Left lung (tissue), 10 donors: ENCODE measurements around the gene ANKRD60. TPM values are rescaled to one million over a fixed set of nuclear protein-coding genes. Genes with fewer than 3 reads are reported as not detected.
A peak's percentile ranks its signal among the peaks of the same experiment; 100 is the strongest.

Source experiments
- ATAC-seq: fragments of 200-7000 bp; cut with Tn5 transposase; one replicate; pipeline ENCODE4 v1.9.1; 2020; ENCODE audit warnings: moderate library complexity
- DNase-seq, 4 donors: peaks; one replicate each; pipeline ENCODE4 v3.0.0-alpha.2; 2013 to 2020
- H3K27ac ChIP-seq, 2 donors: fragments of 200-600 bp; sonication (generic) in 1 of 2; one replicate each; pipeline versions ENCODE4 v1.5.0 to v1.8.0; 2020 to 2021
- H3K27me3 ChIP-seq, 2 donors: fragments of 200-600 bp; sonication (generic) in 1 of 2; one replicate each; pipeline versions ENCODE4 v1.5.0 to v1.8.0; 2020 to 2021
- H3K36me3 ChIP-seq, 2 donors: fragments of 200-600 bp; sonication (generic) in 1 of 2; one replicate each; pipeline versions ENCODE4 v1.5.0 to v1.8.0; 2020 to 2021
- H3K4me1 ChIP-seq, 2 donors: fragments of 200-600 bp; one replicate each; pipeline ENCODE4 v1.8.0; 2021
- H3K4me3 ChIP-seq, 2 donors: fragments of 200-600 bp; sonication (generic) in 1 of 2; one replicate each; pipeline versions ENCODE4 v1.5.0 to v1.8.0; 2020 to 2021; ENCODE audit warnings: mild to moderate bottlenecking in 1 of 2
- H3K9me3 ChIP-seq, 2 donors: fragments of 200-600 bp; sonication (generic) in 1 of 2; one replicate each; pipeline versions ENCODE4 v1.5.0 to v1.8.0; 2020 to 2021
- CTCF ChIP-seq, 2 donors: fragments of 200-600 bp; sonication (generic) in 1 of 2; IDR thresholded peaks; one replicate each; pipeline versions ENCODE4 v1.5.0 to v1.8.0; 2021; ENCODE audit warnings: antibody characterized with exemption in 2 of 2
- intact Hi-C, 2 donors: fragments of 100-400 bp; cut with DNase I; formaldehyde crosslinking; loops; one replicate each; pipeline versions ENCODE4 v1.11.2 to v1.14.2; 2022
- polyA plus RNA-seq, 6 donors: library from polyadenylated mRNA; unstranded; fragments of 120-200 nt; gene quantifications; one replicate each; pipeline ENCODE4 v1.2.1, GENCODE V29; 2013; ENCODE audit not compliant: insufficient read length in 6 of 6
- total RNA-seq, 2 donors: library from RNA; stranded (reverse); fragmentation: NEBNext Ultra II Directional; extraction: Animal tissue kit (Norgen Biotek cat#: 25700); gene quantifications; one replicate each; pipeline ENCODE4 v1.2.1, GENCODE V29; 2021
- donor health status: DM: no; HTN: yes; CAD: no.
- donor health status: DM: no; HTN: no; CAD: no.

Gene ANKRD60
- total and polyA plus RNA-seq, 8 donors = not detected

GRCh38 chr20:58197185-58197469 lies 31.3 kb downstream of the ANKRD60 start:
- no peaks in the 10 kb centered on the region for H3K9me3 ChIP-seq
- intact Hi-C loops = no loop called here
- no peak overlapping the region for H3K4me3 ChIP-seq
- TF ChIP-seq CTCF (IDR thresholded peaks at IDR 0.05) = no peak
- no peaks in the 10 kb centered on the region for H3K4me1 ChIP-seq
- H3K36me3 ChIP-seq = no peaks in the 10 kb centered on the region
- peaks cover 0 to 6% of the 10 kb centered on the region in 2 donors for H3K27me3 ChIP-seq
- no peak overlapping the region for H3K27ac ChIP-seq
- DNase-seq (no peak), ATAC-seq (no peak)

GRCh38 chr20:58196402-58197184 lies 31.9 kb downstream of the ANKRD60 start:
- no peaks in the 10 kb centered on the region for H3K4me1 ChIP-seq
- H3K27ac ChIP-seq = no peak overlapping the region
- DNase-seq (peak in 1 of 4 donors; percentile 38), ATAC-seq (no peak)
- no peaks in the 10 kb centered on the region for H3K9me3 ChIP-seq
- H3K36me3 ChIP-seq = no peaks in the 10 kb centered on the region
- intact Hi-C loops = no loop called here
- H3K4me3 ChIP-seq = no peak overlapping the region
- H3K27me3 ChIP-seq = peaks cover 0 to 7% of the 10 kb centered on the region in 2 donors
- no peak for TF ChIP-seq CTCF (IDR thresholded peaks at IDR 0.05)

- Histone ChIP-seq H3K27me3 (peaks cover 0 to 7% of the 10 kb centered on the region in 2 donors), H3K27ac (no peak overlapping the region), H3K9me3 (no peaks in the 10 kb centered on the region), H3K4me3 (no peak overlapping the region), H3K4me1 (no peaks in the 10 kb centered on the region), H3K36me3 (no peaks in the 10 kb centered on the region)
- TF ChIP-seq CTCF (IDR thresholded peaks at IDR 0.05) = no peak
- DNase-seq = no peak
- intact Hi-C loops = no loop called here
- ATAC-seq = no peak
These were observed 33.4 kb downstream of the ANKRD60 start for GRCh38 chr20:58195047-58195446.

GRCh38 chr20:58194175-58194791 lies 34.2 kb downstream of the ANKRD60 start:
- TF ChIP-seq CTCF (IDR thresholded peaks at IDR 0.05) = no peak
- no peak overlapping the region for H3K27ac ChIP-seq
- DNase-seq (no peak), ATAC-seq (peak; percentile 22)
- intact Hi-C loops = no loop called here
- no peaks in the 10 kb centered on the region for H3K36me3 ChIP-seq
- H3K9me3 ChIP-seq = no peaks in the 10 kb centered on the region
- no peaks in the 10 kb centered on the region for H3K4me1 ChIP-seq
- peaks cover 0 to 7% of the 10 kb centered on the region in 2 donors for H3K27me3 ChIP-seq
- H3K4me3 ChIP-seq = no peak overlapping the region

GRCh38 chr20:58192567-58192966 lies 35.9 kb downstream of the ANKRD60 start:
- peaks cover 0 to 7% of the 10 kb centered on the region in 2 donors for H3K27me3 ChIP-seq
- H3K27ac ChIP-seq = no peak overlapping the region
- no peak overlapping the region for H3K4me3 ChIP-seq
- H3K36me3 ChIP-seq = no peaks in the 10 kb centered on the region
- DNase-seq (peak in 1 of 4 donors; percentile 69), ATAC-seq (peak; percentile 23)
- no peaks in the 10 kb centered on the region for H3K9me3 ChIP-seq
- intact Hi-C loops = no loop called here
- H3K4me1 ChIP-seq = no peaks in the 10 kb centered on the region
- peak; percentile 21 to 67 for TF ChIP-seq CTCF (IDR thresholded peaks at IDR 0.05)
